Measurements from ENCODE around the gene SEH1L.
"Not testable (repeated sequence)": the region's sequence is repeated elsewhere in the genome, so short reads cannot be mapped to it uniquely, and the experiment has no call there.

SEH1L gene

DNA sequence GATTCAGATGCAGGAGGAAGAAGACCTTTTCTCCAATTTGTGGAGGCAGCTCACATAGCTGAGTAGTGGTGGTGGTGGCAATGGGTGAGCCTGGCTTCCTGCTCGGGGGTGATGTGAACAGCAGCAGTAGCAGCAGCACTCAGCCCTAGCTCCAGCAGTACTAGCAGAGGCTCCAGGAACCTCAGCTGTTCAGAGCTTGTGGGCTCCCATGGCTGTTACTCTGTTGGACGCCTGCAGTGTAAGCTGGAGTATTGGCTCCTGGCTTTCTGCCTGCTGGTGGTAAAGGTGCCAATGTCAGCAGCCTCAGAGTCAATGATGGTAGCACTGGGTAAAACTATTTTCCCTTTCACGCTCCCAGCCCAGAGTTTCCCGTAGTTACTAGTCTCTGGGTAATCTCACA, 3.1 kb upstream of the SEH1L start:
- DNase-seq, result no peak

DNA sequence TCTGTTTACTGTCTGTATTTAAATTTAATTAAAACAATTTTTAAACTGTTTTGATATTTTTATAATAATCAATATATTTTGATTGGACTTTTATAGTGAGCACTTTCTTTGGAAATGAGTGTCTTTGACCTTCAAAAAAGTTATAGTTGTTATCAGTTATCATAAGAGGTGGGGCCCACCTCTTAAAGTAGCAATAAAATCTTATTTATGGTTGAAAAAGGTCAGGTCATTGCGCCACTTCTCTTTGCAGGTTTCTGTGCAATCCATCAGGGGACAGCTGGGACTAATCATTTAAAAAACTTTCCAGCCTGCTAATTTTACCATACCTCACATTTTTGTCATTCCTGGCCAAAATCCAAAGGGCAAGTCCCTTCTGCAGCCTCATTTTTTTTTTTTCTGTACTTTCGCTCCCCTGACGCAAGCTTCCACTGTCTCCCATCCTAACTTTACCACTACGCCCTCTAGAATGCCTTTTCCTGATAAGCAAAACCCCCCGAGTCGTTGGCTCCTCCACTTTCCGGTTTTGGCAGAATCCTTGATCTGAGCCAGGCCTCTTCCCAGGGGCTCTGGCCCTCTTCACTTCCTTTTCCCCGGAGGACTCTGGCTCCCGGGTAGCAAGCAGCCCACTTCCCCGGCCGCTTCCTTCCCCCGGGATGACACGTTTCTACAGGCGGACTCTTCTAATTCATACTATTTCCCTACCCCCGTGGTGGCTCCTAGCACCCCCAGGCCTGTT, 1.1 kb upstream of the SEH1L start:
- no peak for DNase-seq

DNA sequence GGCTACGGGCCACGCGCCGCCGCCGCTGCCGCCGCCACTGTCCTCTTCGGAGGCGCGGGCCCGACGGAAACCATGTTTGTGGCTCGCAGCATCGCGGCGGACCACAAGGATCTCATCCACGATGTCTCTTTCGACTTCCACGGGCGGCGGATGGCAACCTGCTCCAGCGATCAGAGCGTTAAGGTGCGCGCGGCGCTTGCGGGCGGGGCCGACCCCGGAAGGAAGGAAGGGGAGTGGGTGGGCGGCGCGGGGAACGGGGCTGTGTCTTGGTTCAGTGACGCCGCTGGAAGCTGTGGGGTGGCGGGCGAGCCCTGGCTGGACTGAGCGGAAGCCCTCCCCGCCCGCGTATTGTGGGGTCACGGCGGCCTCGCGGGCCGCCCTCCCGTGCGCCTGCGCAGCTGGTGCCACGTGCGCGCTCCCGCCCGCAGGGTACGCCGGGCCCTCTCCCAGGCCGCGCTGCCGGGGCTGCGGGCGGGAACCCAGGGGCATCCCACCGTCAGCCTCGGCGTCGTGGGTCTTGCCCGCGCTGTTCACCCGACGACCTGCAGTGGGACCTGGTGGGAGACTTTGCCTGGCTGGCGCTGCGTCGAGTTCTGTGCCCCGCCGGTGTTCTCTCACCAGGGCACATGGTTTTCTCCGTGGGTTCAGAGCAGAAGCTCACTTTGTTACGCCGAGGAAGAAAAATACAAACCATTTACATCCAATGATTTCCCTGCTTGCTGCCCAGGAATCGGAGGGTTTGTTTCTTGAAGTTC, 416 bp downstream of the SEH1L start:
- peak; percentile 82 for DNase-seq

GRCh38 chr18:12958478-12958877, 10.7 kb downstream of the SEH1L start:
- no peak for DNase-seq

DNA sequence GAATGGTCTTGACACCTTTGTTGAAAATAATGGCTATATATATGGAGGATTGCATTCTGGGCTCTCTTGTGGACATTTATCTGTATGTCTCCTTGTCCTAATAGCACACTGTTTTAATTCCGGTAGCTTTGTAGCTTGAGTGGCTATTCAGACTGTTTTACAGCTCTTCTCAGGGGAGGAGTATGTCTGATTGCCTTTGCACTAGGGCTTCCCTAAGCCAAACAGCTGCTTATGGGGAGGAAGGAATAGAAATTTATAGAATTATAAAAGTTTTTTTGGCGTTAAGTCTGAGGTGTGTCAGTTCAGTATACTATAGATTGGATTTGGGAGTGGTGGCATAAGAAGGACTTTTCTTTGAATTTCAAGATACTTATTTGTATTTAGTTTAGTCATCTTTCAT, 12.6 kb downstream of the SEH1L start:
- DNase-seq, result no peak

DNA sequence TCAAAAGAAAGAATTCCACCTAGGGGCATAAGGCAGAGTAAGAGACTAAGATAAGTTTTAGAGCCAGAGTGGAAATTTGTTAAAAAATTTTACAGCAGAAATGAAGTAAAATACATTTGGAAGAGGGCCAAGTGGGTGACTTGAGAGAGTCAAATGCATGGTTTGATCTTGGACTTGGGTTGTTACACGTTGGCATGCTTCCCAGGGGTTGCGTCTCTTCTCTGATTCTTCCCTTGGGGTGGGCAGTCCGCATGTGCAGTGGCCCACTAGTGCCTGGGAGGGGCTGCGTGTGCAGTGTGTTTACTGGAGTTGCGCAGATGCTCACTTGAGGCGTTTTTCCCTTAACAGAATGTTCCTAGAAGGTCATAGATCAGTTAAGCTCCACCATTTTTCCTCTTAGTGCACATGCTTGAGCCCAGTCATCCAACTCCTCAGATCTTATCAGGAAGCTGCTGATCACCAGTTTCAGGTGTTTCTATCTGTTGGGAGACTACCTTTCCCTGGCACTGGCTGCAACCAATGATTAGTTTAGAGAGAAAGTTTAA, 13.1 kb downstream of the SEH1L start:
- no peak for DNase-seq

GRCh38 chr18:12963069-12963468, 15.3 kb downstream of the SEH1L start:
- DNase-seq, result no peak

DNA sequence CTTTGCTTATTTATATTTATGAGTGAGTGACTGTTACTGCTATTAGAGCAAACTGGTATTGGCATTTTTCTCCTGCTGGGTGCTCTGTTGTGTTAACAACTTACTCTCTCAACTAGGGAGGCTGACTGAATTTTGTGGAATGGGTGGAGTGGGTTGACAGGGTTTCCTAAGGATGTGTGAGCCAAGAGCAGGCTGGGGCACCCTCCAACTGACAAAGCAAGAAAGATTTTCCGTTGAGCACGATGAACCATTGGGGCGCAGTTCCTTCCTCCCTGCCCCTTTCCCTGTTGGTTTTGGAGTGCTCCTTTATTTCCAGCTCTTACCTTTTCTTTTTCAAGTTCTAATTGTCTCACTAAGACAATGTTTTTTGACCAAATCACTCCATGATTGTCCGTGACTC, 20.3 kb downstream of the SEH1L start:
- DNase-seq, result no peak

- no peak for DNase-seq
Observed at GRCh38 chr18:12968619-12969018, 20.8 kb downstream of the SEH1L start.

GRCh38 chr18:12973562-12974213, 25.9 kb downstream of the SEH1L start:
- DNase-seq, result no peak

DNA sequence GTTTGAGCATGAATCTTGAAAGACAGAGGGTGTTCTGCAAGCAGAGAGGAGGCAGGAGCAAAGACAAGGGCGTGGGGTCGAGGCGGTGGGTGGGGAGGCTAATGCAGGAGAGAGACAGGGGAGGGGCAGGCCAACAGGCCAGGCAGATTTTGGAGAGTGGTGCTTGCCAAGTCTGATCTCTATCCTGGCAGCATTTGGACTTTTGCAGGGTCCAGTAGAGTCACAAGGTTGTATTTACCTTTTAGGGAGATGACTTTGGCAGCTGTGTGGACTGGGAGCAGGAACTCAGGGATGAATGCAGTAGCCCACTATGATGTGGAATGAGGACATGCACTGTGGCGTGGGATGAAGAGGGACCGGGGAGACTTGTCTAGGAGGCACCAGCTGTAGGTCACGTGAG, 27.7 kb downstream of the SEH1L start:
- no peak for DNase-seq

- DNase-seq, result no peak
Observed at GRCh38 chr18:12976305-12976704, 28.5 kb downstream of the SEH1L start.

GRCh38 chr18:12980065-12980464, 32.3 kb downstream of the SEH1L start:
- DNase-seq, result not testable (repeated sequence)

- DNase-seq, result no peak
Observed at GRCh38 chr18:12989397-12990122, 41.7 kb downstream of the SEH1L start.

GRCh38 chr18:12990123-12990475, 42.3 kb downstream of the SEH1L start:
- DNase-seq, result no peak

DNA sequence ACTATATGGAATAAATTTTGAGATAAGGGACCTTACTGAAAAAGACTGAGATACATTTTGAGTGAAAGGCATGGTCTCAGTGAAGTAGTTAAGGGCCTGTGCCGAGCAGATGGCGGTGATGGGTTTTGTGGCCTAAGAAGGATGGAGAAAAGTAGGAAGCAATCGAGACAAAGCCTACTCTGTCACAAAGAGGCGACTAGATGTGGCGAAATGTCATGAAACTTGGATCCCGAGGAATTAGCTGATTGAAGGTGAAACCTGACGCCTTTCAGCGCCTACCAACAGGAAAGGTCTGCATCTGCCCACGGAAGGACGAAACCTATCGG, 42.8 kb downstream of the SEH1L start:
- no peak for DNase-seq

- peak; percentile 97 for DNase-seq
Observed at GRCh38 chr18:12990967-12991820, 43.4 kb downstream of the SEH1L start, which contains the start of gene CEP192. Gene CEP192, plus strand, starts transcription at chr18:12991362. Its CDS starts 8,063 bp downstream, at chr18:12999425.

DNA sequence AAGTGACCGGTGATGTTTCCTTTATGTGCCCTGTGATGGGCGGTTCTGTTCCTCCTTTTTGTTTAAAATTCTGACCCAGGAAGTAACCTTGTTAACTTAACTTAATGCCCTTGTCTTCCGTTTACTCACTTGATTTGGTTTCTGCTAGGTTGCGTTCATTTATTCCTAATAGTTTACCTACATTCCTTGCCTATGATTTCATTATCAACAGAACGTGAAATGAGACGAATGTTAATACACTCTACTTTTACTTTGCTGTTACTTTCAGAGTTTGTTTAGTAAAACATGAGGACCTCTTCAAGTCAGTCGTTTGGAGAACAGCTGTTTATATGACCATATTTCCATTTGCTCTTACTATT, 44.0 kb downstream of the SEH1L start:
- DNase-seq, result no peak

DNA sequence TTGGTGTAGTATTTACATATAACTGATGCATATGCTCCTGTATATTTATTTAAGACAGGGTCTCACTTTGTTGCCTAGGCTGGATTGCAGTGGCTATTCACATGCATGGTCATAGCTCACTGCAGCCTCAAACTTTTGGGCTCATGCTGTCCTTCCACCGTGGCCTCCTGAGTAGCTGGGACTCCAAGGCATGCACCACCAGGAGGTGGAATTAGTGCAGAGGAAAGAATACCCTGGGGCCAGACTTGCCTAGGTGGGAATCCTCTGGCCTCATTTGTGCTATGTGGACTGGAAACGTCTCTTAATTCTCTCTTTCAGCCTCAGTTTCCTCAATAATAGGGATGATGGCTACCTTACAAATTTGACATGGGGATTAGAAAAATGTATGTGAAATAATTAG, 45.6 kb downstream of the SEH1L start:
- DNase-seq, result no peak

GRCh38 chr18:12995424-12995823, 47.6 kb downstream of the SEH1L start:
- DNase-seq, result no peak

DNA sequence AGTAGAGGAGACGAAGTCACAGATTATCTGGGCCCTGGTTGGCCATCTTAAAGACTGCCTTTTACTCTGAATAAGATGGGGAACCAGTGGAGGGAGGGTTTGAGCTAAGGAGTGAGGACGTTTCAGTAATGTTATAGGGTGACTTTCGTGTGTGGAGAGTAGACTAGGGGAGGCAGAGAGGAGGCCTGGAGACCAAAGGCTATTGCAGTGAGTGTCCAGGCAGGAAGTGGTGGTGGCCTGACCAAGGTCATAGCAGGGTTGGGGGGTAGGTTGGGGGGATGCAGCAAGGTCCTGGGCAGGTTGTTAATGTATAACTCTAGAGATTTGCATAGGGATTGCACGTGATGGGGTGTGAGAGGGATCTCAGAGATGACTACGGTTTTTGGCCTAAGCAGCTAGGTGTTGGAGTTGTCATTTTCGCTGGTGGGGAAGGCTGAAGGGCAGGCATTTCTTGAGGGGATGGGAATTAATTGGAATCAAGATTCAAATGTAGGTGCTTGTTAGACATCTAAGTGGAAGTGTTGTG, 48.2 kb downstream of the SEH1L start:
- no peak for DNase-seq
